Lower leg skin (tissue), 4 donors: ENCODE results near the gene CSPG5. TPM values are rescaled to one million over a fixed set of nuclear protein-coding genes. Genes with fewer than 3 reads are reported as not detected.

Source experiments
- DNase-seq, 2 donors: peaks; one replicate each; pipeline ENCODE4 v3.0.0-alpha.2; 2019; ENCODE audit warnings: low spot score in 2 of 2
- H3K4me3 ChIP-seq: fragments of 200-600 bp; sonication (generic); 2 replicates; pipeline ENCODE4 v1.5.1; 2017; ENCODE audit warnings: mild to moderate bottlenecking, low read depth; ENCODE audit not compliant: poor library complexity, severe bottlenecking
- CTCF ChIP-seq, 3 donors: fragments of 450-650 bp; IDR thresholded peaks; one replicate each; pipeline ENCODE4 v1.5.1; 2016; ENCODE audit warnings: antibody characterized with exemption in 3 of 3, mild to moderate bottlenecking in 3 of 3, moderate library complexity in 2 of 3
- POLR2A ChIP-seq, 2 donors: fragments of 450-650 bp; IDR thresholded peaks; one replicate each; pipeline ENCODE4 v1.6.1; 2016 to 2017; ENCODE audit warnings: antibody characterized with exemption in 2 of 2, mild to moderate bottlenecking in 1 of 2, moderate library complexity in 1 of 2
- WGBS, 2 donors: methylation state at CpG; one replicate each; pipeline ENCODE4 v1.1.5; 2018; 5-methylcytosine and 5-hydroxymethylcytosine counted together
- intact Hi-C: fragments of 100-400 bp; cut with DNase I; formaldehyde crosslinking; loops from one replicate; pipeline ENCODE4 v1.15.0; 2023; ENCODE audit warnings: low total_unique reads
- total RNA-seq, 4 donors: library from RNA; depleted of rRNA; stranded (reverse); fragments of >200 nt; gene quantifications; one replicate each; pipeline ENCODE4 v1.1.0, GENCODE V29; 2016

CSPG5 gene
- total RNA-seq, 4 donors from 2014 or later, result 0.30 to 3.2 (median 0.96) TPM

DNA sequence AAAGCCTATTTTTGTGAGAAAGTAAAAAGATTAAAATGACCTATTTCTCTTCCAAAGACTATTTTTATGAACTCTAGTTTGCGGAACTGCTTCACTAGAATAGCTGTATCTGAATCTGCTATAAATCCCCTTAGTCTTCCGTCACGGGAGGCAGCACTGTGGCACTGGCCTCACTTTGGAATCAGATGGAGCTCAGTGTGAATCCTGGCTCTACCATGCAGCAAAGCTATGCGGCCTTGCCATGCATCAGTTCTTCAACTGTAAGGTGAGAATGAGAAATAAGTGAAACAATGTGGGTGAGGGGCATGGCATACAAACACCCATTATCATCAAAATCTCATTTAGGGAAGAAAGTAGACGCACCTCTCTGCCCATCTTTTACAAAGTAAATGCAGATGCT is 27.5 kb upstream of the CSPG5 start:
- WGBS, 2 donors, result 95 to 96% methylated on average over 5 of the region's 5 CpGs
- H3K4me3 ChIP-seq, result no peak overlapping the region
- intact Hi-C loops, result no loop called here
- DNase-seq, result no peak
- TF ChIP-seq CTCF (IDR thresholded peaks at IDR 0.05) (no peak), POLR2A (IDR thresholded peaks at IDR 0.05) (no peak)

DNA sequence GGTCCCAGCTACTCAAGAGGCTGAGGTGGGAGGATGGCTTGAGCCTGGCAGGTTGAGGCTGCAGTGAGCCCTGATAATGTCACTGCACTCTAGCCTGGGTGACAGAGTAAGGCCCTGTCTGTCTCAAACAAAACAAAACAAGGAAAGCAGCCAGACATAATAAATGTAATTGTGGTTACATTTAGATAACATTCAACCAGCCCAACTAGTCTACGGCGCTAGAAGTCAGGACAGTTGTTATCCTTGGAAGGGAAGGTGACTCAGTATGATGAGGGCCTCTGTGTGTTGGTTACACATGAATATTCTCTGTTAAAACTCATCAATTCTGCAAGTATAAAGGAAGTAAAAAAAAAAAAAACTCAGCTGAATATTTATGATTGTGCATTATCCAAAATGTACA is 27.0 kb upstream of the CSPG5 start:
- intact Hi-C loops, result no loop called here
- no peak overlapping the region for H3K4me3 ChIP-seq
- 36 to 72% methylated on average over 2 of the region's 2 CpGs for WGBS, 2 donors
- TF ChIP-seq CTCF (IDR thresholded peaks at IDR 0.05), result no peak
- no peak for TF ChIP-seq POLR2A (IDR thresholded peaks at IDR 0.05)
- DNase-seq, result no peak

- WGBS, 2 donors, result 87 to 88% methylated on average over 2 of the region's 2 CpGs
Measured at GRCh38 chr3:47604145-47604544, 25.5 kb upstream of the CSPG5 start.

DNA sequence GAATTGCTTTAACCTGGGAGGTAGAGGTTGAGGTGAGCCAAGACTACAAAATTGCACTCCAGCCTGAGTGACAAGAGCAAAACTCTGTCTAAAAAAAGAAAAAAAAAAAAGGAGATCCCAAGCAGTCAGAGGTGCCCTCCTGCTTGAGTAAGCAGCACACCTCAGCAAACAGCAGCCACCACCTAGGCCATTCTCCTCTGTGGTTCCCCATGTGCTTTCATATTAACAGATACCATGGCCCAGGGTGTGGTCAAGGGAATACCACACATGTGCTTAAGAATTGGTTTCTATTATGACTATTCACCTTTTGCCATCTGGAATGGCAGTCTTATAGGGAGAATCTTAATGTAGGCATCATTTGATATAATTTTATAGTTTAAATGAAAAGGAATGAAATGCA is 24.7 kb upstream of the CSPG5 start:
- TF ChIP-seq CTCF (IDR thresholded peaks at IDR 0.05) (no peak), POLR2A (IDR thresholded peaks at IDR 0.05) (no peak)
- no peak for DNase-seq
- no peak overlapping the region for H3K4me3 ChIP-seq
- intact Hi-C loops, result no loop called here

More at GRCh38 chr3:47604145-47604544, 25.5 kb upstream of the CSPG5 start:
- no peak for DNase-seq
- intact Hi-C loops, result no loop called here
- no peak overlapping the region for H3K4me3 ChIP-seq
- TF ChIP-seq CTCF (IDR thresholded peaks at IDR 0.05), result no peak
- no peak for TF ChIP-seq POLR2A (IDR thresholded peaks at IDR 0.05)

DNA sequence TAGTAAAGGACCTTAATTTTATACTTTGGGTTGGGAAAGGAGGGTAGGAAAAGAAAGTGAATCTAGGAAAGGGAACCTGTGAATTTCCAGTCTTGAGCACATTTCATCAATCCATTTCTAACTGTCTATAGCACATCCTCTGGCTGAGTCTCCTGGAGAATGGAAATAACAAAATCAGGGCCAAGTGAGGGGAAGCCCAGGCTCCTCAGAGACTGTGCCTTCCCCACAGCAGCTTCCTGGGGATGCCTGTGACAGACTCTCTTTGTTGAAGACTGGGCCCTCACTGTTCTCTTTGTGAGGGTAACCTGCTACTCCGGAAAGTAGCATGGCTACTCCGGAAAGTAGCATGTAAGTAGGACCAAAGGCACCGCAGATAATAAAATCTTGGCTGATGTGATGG is 22.6 kb upstream of the CSPG5 start:
- intact Hi-C loops, result no loop called here
- TF ChIP-seq CTCF (IDR thresholded peaks at IDR 0.05) (no peak), POLR2A (IDR thresholded peaks at IDR 0.05) (no peak)
- 81 to 87% methylated on average over 3 of the region's 3 CpGs for WGBS, 2 donors
- no peak overlapping the region for H3K4me3 ChIP-seq
- no peak for DNase-seq

DNA sequence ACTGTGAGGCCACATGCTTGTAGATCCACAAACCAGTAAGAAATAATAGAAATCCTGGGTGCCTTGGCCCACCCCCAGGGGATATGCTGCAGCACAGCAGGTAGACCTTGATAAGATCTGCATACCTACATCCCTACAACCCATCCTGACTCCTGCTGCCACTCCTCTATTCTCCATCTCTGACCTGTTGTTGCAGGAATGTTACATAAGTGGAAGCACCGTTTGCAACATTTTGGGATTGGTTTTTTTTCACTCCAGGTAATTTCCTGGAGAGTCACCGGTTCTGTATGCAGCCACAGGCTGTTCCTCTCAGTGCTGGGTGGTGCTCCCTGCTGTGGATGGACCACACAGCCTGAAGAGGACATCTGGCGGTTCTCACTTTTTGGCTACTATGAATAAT is 16.1 kb upstream of the CSPG5 start:
- 49 to 63% methylated on average over 3 of the region's 3 CpGs for WGBS, 2 donors
- DNase-seq, result no peak
- intact Hi-C loops, result no loop called here
- TF ChIP-seq POLR2A (IDR thresholded peaks at IDR 0.05) (no peak), CTCF (IDR thresholded peaks at IDR 0.05) (no peak)
- H3K4me3 ChIP-seq, result no peak overlapping the region
